SK-N-SH (cell line): ENCODE measurements around the gene LTC4S. TPM values are rescaled to one million over a fixed set of nuclear protein-coding genes. Genes with fewer than 3 reads are reported as not detected.
A peak's percentile ranks its signal among the peaks of the same experiment; 100 is the strongest.

Source experiments
- CTCF ChIA-PET: fragments of 300-600, 350-600 bp; formaldehyde crosslinking; extraction: SDS; loops from one replicate; lab custom pipeline; 2021; lab: Yijun Ruan, JAX
- POLR2A ChIA-PET: fragments of 350-600 bp; sonication (Branson Sonifier 250); formaldehyde crosslinking; extraction: SDS; loops from one replicate; lab custom pipeline; 2020; ENCODE audit warnings: antibody characterized with exemption, inconsistent platforms; lab: Yijun Ruan, JAX
- DNase-seq: peaks from one replicate; pipeline ENCODE4 v3.0.0; 2012
- H2AFZ ChIP-seq: fragments of 200-600 bp; sonication (generic); 2 replicates; pipeline ENCODE4 v1.8.1; 2016; ENCODE audit warnings: antibody characterized with exemption, mild to moderate bottlenecking, low read depth
- H3F3A ChIP-seq: fragments of 200-600 bp; sonication (generic); replicated peaks from 2 replicates; pipeline ENCODE3; 2016; ENCODE audit warnings: antibody characterized with exemption, mild to moderate bottlenecking; ENCODE audit not compliant: insufficient read depth
- H3K27ac ChIP-seq, 2 experiments: fragments of 200-500 bp in 1 of 2; fragments of 200-600 bp in 1 of 2; sonication (Bioruptor generic) in 1 of 2; sonication (generic), shearing (Covaris generic) in 1 of 2; 2 replicates each; pipeline versions ENCODE4 v1.5.1 to v1.6.1; 2014 to 2016; ENCODE audit warnings: low read depth in 2 of 2, inconsistent platforms in 1 of 2, low read length in 1 of 2, mild to moderate bottlenecking in 1 of 2, mixed read lengths in 1 of 2
- H3K27me3 ChIP-seq: fragments of 200-600 bp; sonication (generic), shearing (Covaris generic); 2 replicates; pipeline ENCODE4 v1.6.1; 2016; ENCODE audit warnings: mixed run types; ENCODE audit not compliant: insufficient read depth
- H3K36me3 ChIP-seq, 2 experiments: fragments of 200-500 bp in 1 of 2; fragments of 200-600 bp in 1 of 2; sonication (Bioruptor generic) in 1 of 2; sonication (generic) in 1 of 2; replicated peaks in 1 of 2; 2 replicates each; pipeline versions ENCODE3 to v1.5.1; 2014 to 2016; ENCODE audit warnings: low read length in 1 of 2, mild to moderate bottlenecking in 1 of 2; ENCODE audit not compliant: insufficient read depth in 2 of 2, control insufficient read depth in 1 of 2
- H3K4me1 ChIP-seq, 2 experiments: fragments of 200-500 bp in 1 of 2; fragments of 200-600 bp in 1 of 2; sonication (Bioruptor generic) in 1 of 2; sonication (generic), shearing (Covaris generic) in 1 of 2; 2 replicates each; pipeline versions ENCODE4 v1.5.1 to v1.6.1; 2014 to 2016; ENCODE audit warnings: low read depth in 1 of 2, low read length in 1 of 2, mixed run types in 1 of 2; ENCODE audit not compliant: insufficient read depth in 2 of 2, control insufficient read depth in 1 of 2
- H3K4me2 ChIP-seq: fragments of 200-600 bp; sonication (generic), shearing (Covaris generic); 2 replicates; pipeline ENCODE4 v1.6.1; 2017; ENCODE audit warnings: mixed run types
- H3K4me3 ChIP-seq, 2 experiments: fragments of 200-500 bp in 1 of 2; fragments of 200-600 bp in 1 of 2; sonication (Bioruptor generic) in 1 of 2; sonication (generic), shearing (Covaris generic) in 1 of 2; 2 replicates each; pipeline versions ENCODE4 v1.5.1 to v1.8.1; 2014 to 2016; ENCODE audit warnings: low read depth in 2 of 2, inconsistent platforms in 1 of 2, low read length in 1 of 2, mild to moderate bottlenecking in 1 of 2, mixed read lengths in 1 of 2, moderate library complexity in 1 of 2
- H3K79me2 ChIP-seq: fragments of 200-600 bp; sonication (generic); 2 replicates; pipeline ENCODE4 v1.8.1; 2017; ENCODE audit warnings: mild to moderate bottlenecking; ENCODE audit not compliant: insufficient read depth
- H3K9ac ChIP-seq: fragments of 200-600 bp; sonication (generic); 2 replicates; pipeline ENCODE4 v1.6.1; 2017; ENCODE audit warnings: mixed run types
- H3K9me2 ChIP-seq: fragments of 200-600 bp; sonication (generic); 2 replicates; pipeline ENCODE4 v1.6.1; 2017; ENCODE audit warnings: mixed run types
- H3K9me3 ChIP-seq: fragments of 200-600 bp; sonication (generic); 2 replicates; pipeline ENCODE4 v1.6.1; 2017; ENCODE audit warnings: mixed run types, mild to moderate bottlenecking, moderate library complexity
- H4K20me1 ChIP-seq: fragments of 200-600 bp; sonication (generic); 2 replicates; pipeline ENCODE4 v1.6.1; 2017; ENCODE audit warnings: mild to moderate bottlenecking, mixed run types; ENCODE audit not compliant: insufficient read depth
- CTCF ChIP-seq: fragments of 200-600 bp; sonication (generic); IDR thresholded peaks from 2 replicates; pipeline ENCODE4 v1.6.1; 2017; ENCODE audit warnings: antibody characterized with exemption, mild to moderate bottlenecking, moderate library complexity
- ELF1 ChIP-seq: IDR thresholded peaks from 2 replicates; pipeline ENCODE4 v1.4.0; 2012
- EP300 ChIP-seq, 2 experiments: IDR thresholded peaks; 2 replicates each; pipeline versions ENCODE4 v1.4.0 to v1.6.1; 2012; ENCODE audit warnings: borderline replicate concordance in 1 of 2, low read depth in 1 of 2, low read length in 1 of 2
- FOSL2 ChIP-seq: IDR thresholded peaks from 2 replicates; pipeline ENCODE4 v1.4.0; 2012; ENCODE audit warnings: low read depth, mild to moderate bottlenecking, moderate library complexity, borderline replicate concordance
- FOXJ3 ChIP-seq: sonication (generic); formaldehyde crosslinking; IDR thresholded peaks from 2 replicates; pipeline ENCODE4 v1.5.1; 2020; ENCODE audit warnings: mild to moderate bottlenecking, missing genetic modification reagents
- GATA2 ChIP-seq: sonication (generic); formaldehyde crosslinking; IDR thresholded peaks from 2 replicates; pipeline ENCODE4 v1.5.0; 2020; ENCODE audit warnings: mild to moderate bottlenecking, missing genetic modification reagents
- JUND ChIP-seq: IDR thresholded peaks from 2 replicates; pipeline ENCODE4 v1.4.0; 2012
- MAX ChIP-seq: IDR thresholded peaks from 2 replicates; pipeline ENCODE4 v1.4.0; 2012; ENCODE audit warnings: low read depth
- MXI1 ChIP-seq: IDR thresholded peaks from 2 replicates; pipeline ENCODE4 v1.6.1; 2012; ENCODE audit warnings: mild to moderate bottlenecking, low read depth, low read length, improper control_type of control experiment
- NRF1 ChIP-seq: IDR thresholded peaks from 2 replicates; pipeline ENCODE4 v1.6.1; 2012; ENCODE audit warnings: low read depth, mild to moderate bottlenecking, low read length
- POLR2AphosphoS5 ChIP-seq: IDR thresholded peaks from 2 replicates; pipeline ENCODE4 v1.6.1; 2012; ENCODE audit warnings: low read depth, low read length
- RAD21 ChIP-seq: IDR thresholded peaks from 2 replicates; pipeline ENCODE4 v1.6.1; 2012; ENCODE audit warnings: mild to moderate bottlenecking, low read length
- REST ChIP-seq: IDR thresholded peaks from 2 replicates; pipeline ENCODE4 v1.6.1; 2012; ENCODE audit warnings: mild to moderate bottlenecking, low read depth, low read length, moderate library complexity
- RFX5 ChIP-seq: IDR thresholded peaks from 2 replicates; pipeline ENCODE4 v1.6.1; 2012; ENCODE audit warnings: mild to moderate bottlenecking, improper control_type of control experiment, low read length
- RXRA ChIP-seq: IDR thresholded peaks from 2 replicates; pipeline ENCODE4 v1.4.0; 2012; ENCODE audit warnings: low read depth, mild to moderate bottlenecking, borderline replicate concordance
- SIN3A ChIP-seq: IDR thresholded peaks from 2 replicates; pipeline ENCODE4 v1.6.1; 2012; ENCODE audit warnings: low read depth, mild to moderate bottlenecking, low read length, moderate library complexity, borderline replicate concordance
- SMC3 ChIP-seq: IDR thresholded peaks from 2 replicates; pipeline ENCODE4 v1.6.1; 2012; ENCODE audit warnings: low read depth, low read length, improper control_type of control experiment
- USF1 ChIP-seq: IDR thresholded peaks from 2 replicates; pipeline ENCODE4 v1.4.0; 2012; ENCODE audit warnings: low read depth, borderline replicate concordance
- ZBTB33 ChIP-seq: IDR thresholded peaks from 2 replicates; pipeline ENCODE4 v1.4.0; 2012; ENCODE audit warnings: low read depth, borderline replicate concordance
- whole genome bisulfite sequencing: methylation state at CpG from one replicate; pipeline ENCODE4 v1.1.6; 2017; ENCODE audit warnings: low lambda C conversion rate; 5-methylcytosine and 5-hydroxymethylcytosine counted together
- polyA plus RNA-seq, 3 experiments: library from polyadenylated mRNA; depleted of rRNA; stranded (reverse); fragments of >200 nt; gene quantifications; 2 replicates each; pipeline ENCODE4 v1.2.3, GENCODE V29; 2012

The LTC4S gene
- polyA plus RNA-seq, 1 of the 3 experiments (the other 2 are of a cell fraction): 0.43 TPM

- H3K9me3 ChIP-seq: no peaks in the 10 kb centered on the region
- POLR2A ChIA-PET: interaction anchor here (0.7 to 1.7 kb wide), 3 partner anchors 14 to 87 kb away, joined by 3 to 4 read pairs (median 4); partner anchors contain the start of gene MAML1
- H3K4me2 ChIP-seq: peak overlapping the region; percentile 75
- 41% methylated on average over 6 of the region's 12 CpGs for WGBS
- peaks cover 25 to 26% of the 10 kb centered on the region in 2 experiments for H3K36me3 ChIP-seq
- peaks cover 22 to 39% of the 10 kb centered on the region in 2 experiments for H3K4me1 ChIP-seq
- H3K9me2 ChIP-seq: no peaks in the 10 kb centered on the region
- no peaks in the 10 kb centered on the region for H3K27me3 ChIP-seq
- peak overlapping the region; percentile 84 to 94 for H3K27ac ChIP-seq
- H4K20me1 ChIP-seq: peaks cover 41% of the 10 kb centered on the region
- CTCF ChIA-PET: interaction anchor here (0.6 to 1.7 kb wide), 4 partner anchors 9 to 47 kb away, joined by 3 to 5 read pairs (median 4); no protein-coding TSS in a partner anchor
- TF ChIP-seq RFX5 (no peak), JUND (no peak), SMC3 (no peak), EP300 (IDR thresholded peaks at IDR 0.05; ENCODE audit: borderline replicate concordance in 1 of 2, low read depth in 1 of 2, low read length in 1 of 2) (no peak), SIN3A (no peak), CTCF (no peak), MXI1 (no peak), REST (no peak), MAX (no peak), FOXJ3 (CRISPR knock-in tag) (no peak), FOSL2 (no peak), GATA2 (CRISPR knock-in tag) (no peak), RXRA (no peak), ZBTB33 (no peak), ELF1 (no peak), RAD21 (no peak), POLR2AphosphoS5 (no peak), USF1 (no peak), NRF1 (no peak)
- TF ChIP-seq, all 33 proteins: peak for 0
- DNase-seq: no peak
- peaks cover 49% of the 10 kb centered on the region for H3K79me2 ChIP-seq
- H2AFZ ChIP-seq: 0 out of 2 replicates have a peak overlapping the region, but pooled peaks have one; percentile 49
- H3K4me3 ChIP-seq: peak overlapping the region; percentile 97; a peak in 3 of 4 replicates
- peak overlapping the region; percentile 97 for H3K9ac ChIP-seq
- peaks cover 11% of the 10 kb centered on the region for H3F3A ChIP-seq
These were observed 26.3 kb downstream of the LTC4S start for GRCh38 chr5:179820127-179820482.
